ENCODE data around the gene ABCA7. TPM values are rescaled to one million over a fixed set of nuclear protein-coding genes. Genes with fewer than 3 reads are reported as not detected.

Gene ABCA7
- total RNA-seq, 1 donor from 2014 or later: 16.3 TPM

DNA sequence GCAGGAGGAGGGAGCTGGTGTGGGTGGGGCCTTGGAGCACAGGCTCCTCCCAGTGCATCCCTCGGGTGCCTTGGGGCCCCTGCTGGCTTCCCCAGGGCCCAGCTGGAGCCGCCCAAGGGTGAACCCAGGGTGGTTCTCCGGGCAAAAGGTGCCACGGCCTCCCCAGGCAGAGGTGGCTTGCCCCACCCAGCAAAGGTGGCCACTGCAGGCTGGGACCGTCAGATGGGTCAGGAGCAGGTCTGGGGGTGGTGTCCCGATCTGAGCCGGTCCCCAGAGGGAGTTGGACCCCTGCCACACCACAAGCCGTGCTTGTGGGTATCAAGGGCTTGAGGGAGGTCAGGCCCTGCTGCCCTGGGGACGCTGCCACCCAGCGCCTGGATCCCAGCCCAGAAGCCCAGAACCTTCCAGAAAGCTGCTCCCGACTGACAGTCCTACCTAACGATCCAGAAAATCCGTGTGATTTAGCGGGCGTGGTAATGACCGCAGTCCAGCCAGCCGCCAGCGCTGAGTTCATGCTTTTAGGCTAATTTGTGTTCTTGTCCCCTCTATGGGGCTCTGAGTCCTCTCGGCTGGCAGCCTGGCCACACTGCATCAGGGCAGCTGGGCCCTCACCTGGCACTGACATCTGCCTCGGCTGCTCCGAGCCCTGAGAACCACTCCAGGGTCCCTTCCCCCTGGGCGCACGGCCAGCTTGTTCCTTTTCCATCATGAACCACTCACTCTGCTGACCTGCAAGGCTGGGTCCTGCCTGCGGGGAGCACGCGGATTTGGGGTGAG is 44.7 kb upstream of the ABCA7 start:
- H3K9me3 Mint-ChIP-seq: no peaks in the 10 kb centered on the region
- H3K27ac Mint-ChIP-seq (ENCODE audit: unreplicated experiment): no peak overlapping the region
- peaks cover 2% of the 10 kb centered on the region for H3K36me3 Mint-ChIP-seq (ENCODE audit: low read depth)
- DNase-seq (ENCODE audit: low read depth, low spot score): no peak
- no peak overlapping the region for H3K4me3 Mint-ChIP-seq
- H3K4me1 Mint-ChIP-seq: peaks cover 4% of the 10 kb centered on the region
- TF ChIP-seq, protein P1, sequence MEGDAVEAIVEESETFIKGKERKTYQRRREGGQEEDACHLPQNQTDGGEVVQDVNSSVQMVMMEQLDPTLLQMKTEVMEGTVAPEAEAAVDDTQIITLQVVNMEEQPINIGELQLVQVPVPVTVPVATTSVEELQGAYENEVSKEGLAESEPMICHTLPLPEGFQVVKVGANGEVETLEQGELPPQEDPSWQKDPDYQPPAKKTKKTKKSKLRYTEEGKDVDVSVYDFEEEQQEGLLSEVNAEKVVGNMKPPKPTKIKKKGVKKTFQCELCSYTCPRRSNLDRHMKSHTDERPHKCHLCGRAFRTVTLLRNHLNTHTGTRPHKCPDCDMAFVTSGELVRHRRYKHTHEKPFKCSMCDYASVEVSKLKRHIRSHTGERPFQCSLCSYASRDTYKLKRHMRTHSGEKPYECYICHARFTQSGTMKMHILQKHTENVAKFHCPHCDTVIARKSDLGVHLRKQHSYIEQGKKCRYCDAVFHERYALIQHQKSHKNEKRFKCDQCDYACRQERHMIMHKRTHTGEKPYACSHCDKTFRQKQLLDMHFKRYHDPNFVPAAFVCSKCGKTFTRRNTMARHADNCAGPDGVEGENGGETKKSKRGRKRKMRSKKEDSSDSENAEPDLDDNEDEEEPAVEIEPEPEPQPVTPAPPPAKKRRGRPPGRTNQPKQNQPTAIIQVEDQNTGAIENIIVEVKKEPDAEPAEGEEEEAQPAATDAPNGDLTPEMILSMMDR (conservative IDR thresholded peaks at IDR 0.05): no peak
- H3K27me3 Mint-ChIP-seq (ENCODE audit: low read depth): peaks cover 50% of the 10 kb centered on the region

DNA sequence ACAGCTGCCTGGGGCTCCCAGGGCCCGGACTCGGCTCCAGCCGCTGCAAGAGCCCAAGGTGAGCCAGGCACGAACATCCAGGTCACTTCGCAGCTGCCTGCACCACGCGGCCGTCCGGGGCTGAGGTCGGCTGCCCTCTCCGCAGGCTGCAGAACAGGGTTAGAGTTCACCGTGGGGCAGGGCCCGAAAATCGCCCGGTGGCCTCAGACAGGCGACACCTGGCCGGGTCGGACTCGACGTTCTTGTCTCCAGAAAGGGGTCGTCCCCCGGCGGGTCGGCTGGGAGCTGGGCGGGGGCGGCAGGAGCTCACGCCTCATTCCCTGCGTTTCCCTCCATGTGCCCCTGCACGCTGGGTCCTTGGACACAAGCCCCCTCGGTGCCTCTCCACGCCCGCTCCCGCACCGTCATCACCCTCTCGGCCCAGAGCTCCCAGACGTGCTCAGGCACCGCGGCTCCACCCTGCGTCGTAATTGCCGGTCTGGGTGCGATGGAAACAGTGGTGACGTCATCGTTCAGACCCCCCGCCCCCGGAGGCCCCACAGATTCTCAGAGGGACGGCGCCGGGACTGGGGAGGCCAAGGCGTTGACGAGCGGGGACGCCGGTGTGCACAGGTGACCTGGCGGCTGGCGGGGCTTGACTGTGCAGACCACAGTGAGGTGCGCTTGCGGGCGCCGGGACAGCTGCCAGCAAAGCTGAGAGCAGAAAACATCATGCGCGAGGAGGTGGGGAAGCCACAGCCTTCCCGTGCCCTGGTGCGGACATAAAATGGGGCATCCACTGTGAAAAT is 43.7 kb upstream of the ABCA7 start:
- no peak for DNase-seq (ENCODE audit: low read depth, low spot score)
- no peak overlapping the region for H3K27ac Mint-ChIP-seq (ENCODE audit: unreplicated experiment)

DNA sequence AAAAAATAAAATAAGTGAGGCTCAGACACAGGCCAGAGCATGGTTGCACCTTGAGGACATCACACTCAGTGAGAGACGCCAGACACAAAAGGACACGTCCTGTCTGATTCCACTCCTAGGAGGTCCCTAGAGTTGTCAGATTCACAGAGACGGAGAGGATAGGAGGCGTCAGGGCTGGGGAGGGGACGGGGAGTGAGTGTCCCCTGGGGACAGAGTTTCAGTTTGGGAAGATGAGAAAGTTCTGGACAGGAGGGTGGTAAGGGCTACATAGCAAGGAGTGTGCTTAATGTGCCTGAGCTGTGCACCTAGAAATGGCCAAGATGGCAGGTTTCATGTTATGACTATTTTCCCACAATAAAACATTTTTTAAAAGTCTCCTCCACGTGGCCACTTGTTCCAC is 41.8 kb upstream of the ABCA7 start:
- peak overlapping the region; percentile 72 for H3K4me3 Mint-ChIP-seq
- no peak overlapping the region for H3K27ac Mint-ChIP-seq (ENCODE audit: unreplicated experiment)
- DNase-seq (ENCODE audit: low read depth, low spot score): no peak
- H3K36me3 Mint-ChIP-seq (ENCODE audit: low read depth): peaks cover 3% of the 10 kb centered on the region
- peaks cover 4% of the 10 kb centered on the region for H3K4me1 Mint-ChIP-seq
- TF ChIP-seq, protein P1 (conservative IDR thresholded peaks at IDR 0.05): no peak
- no peaks in the 10 kb centered on the region for H3K9me3 Mint-ChIP-seq
- peaks cover 71% of the 10 kb centered on the region for H3K27me3 Mint-ChIP-seq (ENCODE audit: low read depth)

More for the DNA sequence above, 43.7 kb upstream of the ABCA7 start:
- TF ChIP-seq, protein P1 (conservative IDR thresholded peaks at IDR 0.05): no peak
- Mint-ChIP-seq H3K4me3 (no peak overlapping the region), H3K4me1 (peaks cover 4% of the 10 kb centered on the region), H3K27me3 (ENCODE audit: low read depth) (peaks cover 55% of the 10 kb centered on the region), H3K36me3 (ENCODE audit: low read depth) (peaks cover 2% of the 10 kb centered on the region), H3K9me3 (no peaks in the 10 kb centered on the region)

DNA sequence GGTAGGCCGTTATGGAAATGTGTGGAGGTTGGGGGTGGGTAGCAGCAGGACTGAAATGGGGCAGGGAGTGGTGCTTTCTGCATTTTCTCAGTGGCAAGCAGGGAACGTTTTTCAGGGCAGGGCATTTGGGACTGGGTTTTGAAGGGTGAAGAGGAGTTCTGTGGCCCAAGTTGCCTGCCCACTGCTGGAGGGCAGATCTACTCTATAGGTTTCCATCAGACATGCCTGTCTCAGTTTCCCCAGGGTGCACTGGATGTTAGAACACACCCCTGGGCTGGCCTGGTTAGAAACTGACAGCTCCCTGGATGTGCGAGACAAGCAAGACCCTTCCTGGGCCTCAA is 40.6 kb upstream of the ABCA7 start:
- H3K4me3 Mint-ChIP-seq: peak overlapping the region; percentile 77
- H3K27me3 Mint-ChIP-seq (ENCODE audit: low read depth): peaks cover 73% of the 10 kb centered on the region
- TF ChIP-seq, protein P1 (conservative IDR thresholded peaks at IDR 0.05): no peak
- H3K27ac Mint-ChIP-seq (ENCODE audit: unreplicated experiment): no peak overlapping the region
- DNase-seq (ENCODE audit: low read depth, low spot score): no peak
- peaks cover 4% of the 10 kb centered on the region for H3K4me1 Mint-ChIP-seq
- peaks cover 3% of the 10 kb centered on the region for H3K36me3 Mint-ChIP-seq (ENCODE audit: low read depth)
- no peaks in the 10 kb centered on the region for H3K9me3 Mint-ChIP-seq

DNA sequence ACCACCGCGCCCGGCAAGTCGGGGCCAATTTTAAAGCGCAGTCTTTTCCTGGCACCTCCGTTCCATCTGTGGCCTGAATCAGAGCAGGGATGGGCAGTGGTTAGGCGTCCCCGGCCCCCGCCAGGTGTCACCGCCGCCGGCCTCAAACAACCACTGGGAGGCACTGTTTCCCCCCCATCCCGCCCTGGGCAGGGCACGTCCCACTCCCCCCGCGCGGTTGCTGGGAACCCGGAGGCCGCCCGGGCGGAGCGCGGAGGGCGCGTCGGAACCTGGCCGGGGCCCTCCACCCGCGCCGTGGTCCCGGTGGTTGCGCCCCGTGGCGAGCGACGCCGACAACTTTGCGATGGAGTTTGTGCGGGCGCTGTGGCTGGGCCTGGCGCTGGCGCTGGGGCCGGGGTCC is 39.8 kb upstream of the ABCA7 start, which contains the start of gene GRIN3B:
GRIN3B (plus strand) TSS at position 325 of the 400 bp plus-strand sequence; CDS start at position 344, 19 bp downstream.
- peak; percentile 54 for DNase-seq (ENCODE audit: low read depth, low spot score)
- Mint-ChIP-seq H3K36me3 (ENCODE audit: low read depth) (peaks cover 3% of the 10 kb centered on the region), H3K4me3 (peak within 1 kb of the TSS; percentile 77), H3K9me3 (no peaks in the 10 kb centered on the region), H3K27me3 (ENCODE audit: low read depth) (peaks cover 74% of the 10 kb centered on the region), H3K4me1 (peaks cover 4% of the 10 kb centered on the region), H3K27ac (ENCODE audit: unreplicated experiment) (no peak within 1 kb of the TSS)
- TF ChIP-seq, protein P1 (conservative IDR thresholded peaks at IDR 0.05): peak; percentile 69

All from neural crest cell (in vitro differentiated cells).